Right lobe of liver (tissue), 6 donors: ENCODE results near the gene ZDHHC14. TPM values are rescaled to one million over a fixed set of nuclear protein-coding genes. Genes with fewer than 3 reads are reported as not detected.

Experiments used
- ATAC-seq, 4 donors: fragments of 200-7000 bp; cut with Tn5 transposase; one replicate each; pipeline ENCODE4 v1.9.1; 2020; ENCODE audit warnings: mild to moderate bottlenecking in 4 of 4, moderate library complexity in 4 of 4
- DNase-seq, 3 donors: peaks; one replicate each; pipeline ENCODE4 v3.0.0-alpha.2; 2020
- H3K27ac ChIP-seq, 3 donors: fragments of 200-600 bp; one replicate each; pipeline ENCODE4 v1.8.0; 2022
- H3K27me3 ChIP-seq, 2 donors: fragments of 200-600 bp; one replicate each; pipeline ENCODE4 v1.8.0; 2022
- H3K36me3 ChIP-seq, 4 donors: fragments of 200-600 bp; sonication (generic) in 1 of 4; one replicate each; pipeline versions ENCODE4 v1.5.1 to v1.8.0; 2017 to 2022; ENCODE audit warnings: control low read depth in 1 of 4
- H3K4me1 ChIP-seq, 4 donors: fragments of 200-600 bp; sonication (generic) in 1 of 4; one replicate each; pipeline versions ENCODE4 v1.5.1 to v1.8.0; 2017 to 2022; ENCODE audit warnings: control low read depth in 1 of 4
- H3K4me3 ChIP-seq, 3 donors: fragments of 200-600 bp; one replicate each; pipeline ENCODE4 v1.8.0; 2022
- H3K9me3 ChIP-seq, 4 donors: fragments of 200-600 bp; sonication (generic) in 1 of 4; one replicate each; pipeline versions ENCODE4 v1.5.1 to v1.8.0; 2017 to 2022; ENCODE audit warnings: control low read depth in 1 of 4
- CTCF ChIP-seq, 4 donors: fragments of 200-600 bp in 3 of 4; fragments of 450-650 bp in 1 of 4; IDR thresholded peaks; one replicate each; pipeline versions ENCODE4 v1.5.1 to v1.8.0; 2016 to 2022; ENCODE audit warnings: antibody characterized with exemption in 4 of 4, mild to moderate bottlenecking in 2 of 4
- POLR2A ChIP-seq: fragments of 450-650 bp; IDR thresholded peaks from one replicate; pipeline ENCODE4 v1.6.1; 2017; ENCODE audit warnings: antibody characterized with exemption, mild to moderate bottlenecking
- WGBS: methylation state at CpG from one replicate; pipeline ENCODE4 v1.1.6; 2018; ENCODE audit warnings: low coverage, low lambda C conversion rate; ENCODE audit not compliant: insufficient coverage; ENCODE audit errors: missing lambda C conversion rate; 5-methylcytosine and 5-hydroxymethylcytosine counted together
- intact Hi-C, 2 donors: fragments of 100-400 bp; cut with DNase I; formaldehyde crosslinking; loops; one replicate each; pipeline versions ENCODE4 v1.11.2 to v1.14.1; 2022
- total RNA-seq, 6 experiments: library from RNA; depleted of rRNA in 2 of 6; stranded (reverse); fragments of >200 nt in 2 of 6; fragmentation: NEBNext Ultra II Directional in 3 of 6; extraction: Animal tissue kit (Norgen Biotek cat#: 25700) in 3 of 6; gene quantifications; one replicate each; pipeline versions ENCODE4 v1.1.0 to v1.2.4, GENCODE V29; 2016 to 2023
- donor health status: DM: no; HTN: yes; CAD: no.
- donor health status: DM: no; HTN: no; CAD: no.
- donor health status: DM: no; HTN: no; CAD: no.
- donor health status: DM: no; HTN: yes; CAD: no.
- donor health status: DM: no; HTN: yes; CAD: no.

The ZDHHC14 gene
- total RNA-seq, 6 experiments from 2014 or later = 7.3 to 13.0 (median 10.3) TPM

GRCh38 chr6:157386023-157386422 lies 5.0 kb downstream of the ZDHHC14 start:
- Histone ChIP-seq H3K9me3 (no peaks in the 10 kb centered on the region), H3K4me1 (peaks cover 0 to 9% (median 8%) of the 10 kb centered on the region in 4 donors), H3K27me3 (no peaks in the 10 kb centered on the region), H3K4me3 (no peak overlapping the region), H3K27ac (no peak overlapping the region), H3K36me3 (no peaks in the 10 kb centered on the region)
- ATAC-seq (no peak), DNase-seq (no peak)
- TF ChIP-seq CTCF (IDR thresholded peaks at IDR 0.05) (no peak), POLR2A (no peak)
- intact Hi-C loops = no loop called here
- 94% methylated on average over 6 of the region's 6 CpGs for WGBS

- no peak for DNase-seq
- peaks cover 0 to 9% (median 8%) of the 10 kb centered on the region in 4 donors for H3K4me1 ChIP-seq
- no peak for ATAC-seq
- no peak overlapping the region for H3K27ac ChIP-seq
- H3K27me3 ChIP-seq = no peaks in the 10 kb centered on the region
- H3K4me3 ChIP-seq = no peak overlapping the region
- H3K36me3 ChIP-seq = no peaks in the 10 kb centered on the region
- intact Hi-C loops = no loop called here
- 94% methylated on average over 2 of the region's 3 CpGs for WGBS
- TF ChIP-seq POLR2A (no peak), CTCF (IDR thresholded peaks at IDR 0.05) (no peak)
- no peaks in the 10 kb centered on the region for H3K9me3 ChIP-seq
These were observed 5.5 kb downstream of the ZDHHC14 start for GRCh38 chr6:157386454-157386853.

- Histone ChIP-seq H3K4me3 (no peak overlapping the region), H3K4me1 (peaks cover 0 to 4% (median 0%) of the 10 kb centered on the region in 4 donors), H3K27me3 (no peaks in the 10 kb centered on the region), H3K27ac (no peak overlapping the region), H3K36me3 (no peaks in the 10 kb centered on the region), H3K9me3 (no peaks in the 10 kb centered on the region)
- intact Hi-C loops = no loop called here
- TF ChIP-seq POLR2A (no peak), CTCF (IDR thresholded peaks at IDR 0.05) (no peak)
- DNase-seq = no peak
- ATAC-seq = no peak
- WGBS = 95% methylated on average over 2 of the region's 2 CpGs
These were observed 7.9 kb downstream of the ZDHHC14 start for GRCh38 chr6:157388924-157389323.

GRCh38 chr6:157390273-157391060 lies 9.5 kb downstream of the ZDHHC14 start:
- intact Hi-C loops = no loop called here
- Histone ChIP-seq H3K27me3 (no peaks in the 10 kb centered on the region), H3K9me3 (no peaks in the 10 kb centered on the region), H3K27ac (no peak overlapping the region), H3K4me3 (no peak overlapping the region), H3K4me1 (peaks cover 0 to 4% (median 0%) of the 10 kb centered on the region in 4 donors), H3K36me3 (no peaks in the 10 kb centered on the region)
- DNase-seq (no peak), ATAC-seq (no peak)
- 84% methylated on average over 4 of the region's 4 CpGs for WGBS
- TF ChIP-seq POLR2A (no peak), CTCF (IDR thresholded peaks at IDR 0.05) (no peak)
